Suprapubic skin (tissue), 4 donors: ENCODE results near the gene FAP. TPM values are rescaled to one million over a fixed set of nuclear protein-coding genes. Genes with fewer than 3 reads are reported as not detected.

ENCODE experiments used
- DNase-seq, 2 donors: peaks; one replicate each; pipeline ENCODE4 v3.0.0-alpha.2; 2019; ENCODE audit warnings: low spot score in 2 of 2
- H3K27ac ChIP-seq: fragments of 200-600 bp; sonication (generic); one replicate; pipeline ENCODE4 v1.5.1; 2019
- H3K27me3 ChIP-seq: fragments of 200-600 bp; sonication (generic); one replicate; pipeline ENCODE4 v1.5.1; 2019
- H3K36me3 ChIP-seq: fragments of 200-600 bp; sonication (generic); one replicate; pipeline ENCODE4 v1.5.1; 2019
- H3K4me1 ChIP-seq: fragments of 200-600 bp; sonication (generic); one replicate; pipeline ENCODE4 v1.5.1; 2019
- H3K4me3 ChIP-seq: fragments of 200-600 bp; sonication (generic); one replicate; pipeline ENCODE4 v1.5.1; 2019; ENCODE audit warnings: mild to moderate bottlenecking
- H3K9me3 ChIP-seq: fragments of 200-600 bp; sonication (generic); one replicate; pipeline ENCODE4 v1.5.1; 2019
- CTCF ChIP-seq, 2 donors: fragments of 200-600 bp in 1 of 2; fragments of 450-650 bp in 1 of 2; sonication (generic) in 1 of 2; IDR thresholded peaks; one replicate each; pipeline ENCODE4 v1.5.1; 2016 to 2019; ENCODE audit warnings: antibody characterized with exemption in 2 of 2, mild to moderate bottlenecking in 1 of 2, moderate library complexity in 1 of 2
- EP300 ChIP-seq: sonication (generic); formaldehyde crosslinking; IDR thresholded peaks from one replicate; pipeline ENCODE4 v1.6.1; 2017; ENCODE audit warnings: antibody characterized with exemption
- POLR2A ChIP-seq, 2 donors: fragments of 450-650 bp; IDR thresholded peaks; one replicate each; pipeline ENCODE4 v1.6.1; 2017; ENCODE audit warnings: antibody characterized with exemption in 2 of 2, mild to moderate bottlenecking in 2 of 2, moderate library complexity in 2 of 2
- POLR2AphosphoS5 ChIP-seq, 3 donors: sonication (generic); formaldehyde crosslinking; IDR thresholded peaks; one replicate each; pipeline ENCODE4 v1.6.1; 2017; ENCODE audit warnings: antibody characterized with exemption in 3 of 3
- WGBS: methylation state at CpG from one replicate; pipeline ENCODE4 v1.1.5; 2018; 5-methylcytosine and 5-hydroxymethylcytosine counted together
- total RNA-seq, 4 donors: library from RNA; depleted of rRNA; stranded (reverse); fragments of >200 nt; gene quantifications; one replicate each; pipeline ENCODE4 v1.1.0, GENCODE V29; 2016

The FAP gene
- total RNA-seq, 4 donors from 2014 or later: 1.8 to 4.5 (median 2.8) TPM

- DNase-seq: no peak
- no peaks in the 10 kb centered on the region for H3K4me1 ChIP-seq
- H3K9me3 ChIP-seq: no peaks in the 10 kb centered on the region
- no peak overlapping the region for H3K27ac ChIP-seq
- H3K27me3 ChIP-seq: no peaks in the 10 kb centered on the region
- no peak overlapping the region for H3K4me3 ChIP-seq
- WGBS: 73% methylated on average over 3 of the region's 3 CpGs
- no peaks in the 10 kb centered on the region for H3K36me3 ChIP-seq
- TF ChIP-seq EP300 (no peak), POLR2A (IDR thresholded peaks at IDR 0.05) (no peak), CTCF (IDR thresholded peaks at IDR 0.05) (no peak), POLR2AphosphoS5 (IDR thresholded peaks at IDR 0.05) (no peak)
Observed at GRCh38 chr2:162188451-162188850, 54.8 kb downstream of the FAP start.

GRCh38 chr2:162185541-162186232 is 57.6 kb downstream of the FAP start:
- no peaks in the 10 kb centered on the region for H3K36me3 ChIP-seq
- H3K27me3 ChIP-seq: no peaks in the 10 kb centered on the region
- DNase-seq: no peak
- H3K4me3 ChIP-seq: no peak overlapping the region
- H3K27ac ChIP-seq: no peak overlapping the region
- WGBS: 86% methylated on average over 5 of the region's 5 CpGs
- TF ChIP-seq EP300 (no peak), POLR2AphosphoS5 (IDR thresholded peaks at IDR 0.05) (no peak), POLR2A (IDR thresholded peaks at IDR 0.05) (no peak), CTCF (IDR thresholded peaks at IDR 0.05) (no peak)
- no peaks in the 10 kb centered on the region for H3K9me3 ChIP-seq
- no peaks in the 10 kb centered on the region for H3K4me1 ChIP-seq

DNA sequence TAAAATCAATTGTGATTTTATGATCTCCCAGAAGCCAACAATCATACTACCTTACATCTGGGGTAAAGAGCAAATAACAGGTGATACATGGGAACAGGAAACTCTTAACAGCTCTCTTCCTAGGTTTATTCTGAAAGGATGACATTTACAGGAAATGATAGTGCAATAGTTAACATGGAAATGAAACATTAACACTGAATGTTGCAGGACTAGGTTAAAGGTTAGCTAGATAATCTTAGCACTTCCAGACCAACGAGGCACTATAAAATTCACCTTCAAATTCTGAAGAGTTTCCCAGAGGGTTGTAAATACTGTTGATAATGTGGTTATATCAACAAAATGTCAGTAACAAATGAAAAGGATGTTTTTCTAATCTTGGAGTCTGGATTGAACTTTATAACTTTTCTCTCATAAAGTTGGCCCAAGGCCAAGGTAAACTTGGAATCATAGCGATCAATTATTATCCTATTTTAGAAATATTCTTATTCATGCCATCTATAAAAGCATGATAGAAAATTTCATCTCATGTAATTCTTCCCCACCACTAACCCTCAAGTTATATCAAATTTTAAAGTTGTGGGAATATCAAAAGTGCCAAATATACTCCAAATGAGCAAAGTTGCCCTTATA is 58.3 kb downstream of the FAP start:
- Histone ChIP-seq H3K9me3 (no peaks in the 10 kb centered on the region), H3K27me3 (no peaks in the 10 kb centered on the region), H3K27ac (no peak overlapping the region), H3K4me3 (no peak overlapping the region), H3K36me3 (no peaks in the 10 kb centered on the region), H3K4me1 (no peaks in the 10 kb centered on the region)
- WGBS: 49% methylated on average over 2 of the region's 2 CpGs
- DNase-seq: no peak
- TF ChIP-seq EP300 (no peak), CTCF (IDR thresholded peaks at IDR 0.05) (no peak), POLR2A (IDR thresholded peaks at IDR 0.05) (no peak), POLR2AphosphoS5 (IDR thresholded peaks at IDR 0.05) (no peak)

DNA sequence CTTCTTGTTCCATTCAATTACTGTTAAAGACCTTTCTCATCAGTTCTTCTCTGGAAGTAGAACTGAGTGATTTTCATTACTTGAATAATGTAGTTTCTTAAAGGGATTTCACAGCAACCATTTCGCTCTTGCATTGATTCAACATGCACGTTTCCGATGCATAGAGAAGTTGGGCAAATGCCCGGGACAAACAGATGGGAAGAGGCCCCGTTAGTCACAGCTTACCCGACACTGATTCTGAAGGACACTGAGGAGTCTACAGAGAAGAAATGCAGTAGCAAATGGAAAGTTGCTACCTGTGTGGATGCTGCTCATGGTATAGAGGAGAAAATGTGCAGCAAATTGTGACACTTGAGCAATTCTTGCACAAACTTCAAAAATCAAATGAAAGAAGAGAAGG is 58.9 kb downstream of the FAP start:
- WGBS: 92% methylated on average over 6 of the region's 6 CpGs
- no peak for TF ChIP-seq EP300
- no peak for TF ChIP-seq CTCF (IDR thresholded peaks at IDR 0.05)
- no peak for TF ChIP-seq POLR2AphosphoS5 (IDR thresholded peaks at IDR 0.05)
- TF ChIP-seq POLR2A (IDR thresholded peaks at IDR 0.05): no peak
- Histone ChIP-seq H3K9me3 (no peaks in the 10 kb centered on the region), H3K27ac (no peak overlapping the region), H3K4me3 (no peak overlapping the region), H3K4me1 (no peaks in the 10 kb centered on the region), H3K36me3 (no peaks in the 10 kb centered on the region), H3K27me3 (no peaks in the 10 kb centered on the region)
- DNase-seq: no peak

GRCh38 chr2:162182395-162182794 is 60.9 kb downstream of the FAP start:
- no peak overlapping the region for H3K27ac ChIP-seq
- H3K4me3 ChIP-seq: no peak overlapping the region
- DNase-seq: no peak
- H3K4me1 ChIP-seq: no peaks in the 10 kb centered on the region
- H3K9me3 ChIP-seq: no peaks in the 10 kb centered on the region
- no peak for TF ChIP-seq CTCF (IDR thresholded peaks at IDR 0.05)
- TF ChIP-seq POLR2A (IDR thresholded peaks at IDR 0.05): no peak
- no peak for TF ChIP-seq POLR2AphosphoS5 (IDR thresholded peaks at IDR 0.05)
- TF ChIP-seq EP300: no peak
- no peaks in the 10 kb centered on the region for H3K36me3 ChIP-seq
- 83% methylated on average over 2 of the region's 2 CpGs for WGBS
- H3K27me3 ChIP-seq: no peaks in the 10 kb centered on the region
